AG04450 (cell line): ENCODE results near the gene HELZ2. TPM values are rescaled to one million over a fixed set of nuclear protein-coding genes. Genes with fewer than 3 reads are reported as not detected.

Experiments
- CTCF ChIA-PET: fragments of 300-600, 350-600 bp; formaldehyde crosslinking; extraction: SDS; loops from one replicate; lab custom pipeline; 2022; ENCODE audit warnings: antibody characterized with exemption, inconsistent platforms; lab: Charles Lee
- POLR2A ChIA-PET: fragments of 350-600 bp; formaldehyde crosslinking; extraction: SDS; loops from one replicate; lab custom pipeline; 2021; ENCODE audit warnings: antibody characterized with exemption, inconsistent platforms; lab: Yijun Ruan, JAX
- DNase-seq: peaks from one replicate; pipeline ENCODE4 v3.0.0-alpha.2; 2011; ENCODE audit warnings: low read depth, low spot score
- H3K27ac ChIP-seq: one replicate; pipeline ENCODE4 v1.5.1; 2012; ENCODE audit warnings: low read depth, low read length, control low read depth
- H3K27me3 ChIP-seq: one replicate; pipeline ENCODE4 v1.6.0; 2012; ENCODE audit warnings: low read length; ENCODE audit not compliant: control insufficient read depth, insufficient read depth
- H3K4me3 ChIP-seq: 2 replicates; pipeline ENCODE4 v1.5.1; 2011; ENCODE audit warnings: mild to moderate bottlenecking, low read depth, low read length, control low read depth
- H3K9me3 ChIP-seq: 2 replicates; pipeline ENCODE4 v1.5.1; 2012; ENCODE audit warnings: low read length; ENCODE audit not compliant: control insufficient read depth, insufficient read depth
- CTCF ChIP-seq: IDR thresholded peaks from 2 replicates; pipeline ENCODE4 v1.5.1; 2011; ENCODE audit warnings: low read depth, low read length, control low read depth, inconsistent platforms
- polyA plus RNA-seq: library from polyadenylated mRNA; depleted of rRNA; stranded (reverse); fragments of >200 nt; gene quantifications from 2 replicates; pipeline ENCODE4 v1.2.3, GENCODE V29; 2011

The HELZ2 gene
- polyA plus RNA-seq, 1 experiment: 4.6 TPM

GRCh38 chr20:63619505-63619904, 45.5 kb upstream of the HELZ2 start:
- Histone ChIP-seq H3K9me3 (peaks cover 3% of the 10 kb centered on the region; the same call in 1 of the 2 replicates), H3K27me3 (no peaks in the 10 kb centered on the region), H3K27ac (no peak overlapping the region), H3K4me3 (no peak overlapping the region)
- no peak for DNase-seq
- ChIA-PET POLR2A (no interaction called here), CTCF (no interaction called here)
- no peak for TF ChIP-seq CTCF

GRCh38 chr20:63619086-63619485, 45.0 kb upstream of the HELZ2 start:
- TF ChIP-seq CTCF: no peak
- DNase-seq: no peak
- POLR2A ChIA-PET: no interaction called here
- Histone ChIP-seq H3K27me3 (no peaks in the 10 kb centered on the region), H3K4me3 (no peak overlapping the region), H3K9me3 (peaks cover 4% of the 10 kb centered on the region; the same call in 1 of the 2 replicates), H3K27ac (no peak overlapping the region)
- CTCF ChIA-PET: no interaction called here

GRCh38 chr20:63618291-63618980, 44.4 kb upstream of the HELZ2 start:
- Histone ChIP-seq H3K27ac (no peak overlapping the region), H3K27me3 (no peaks in the 10 kb centered on the region), H3K4me3 (no peak overlapping the region), H3K9me3 (peaks cover 4% of the 10 kb centered on the region; the same call in 1 of the 2 replicates)
- CTCF ChIA-PET: no interaction called here
- no peak for DNase-seq
- POLR2A ChIA-PET: no interaction called here
- TF ChIP-seq CTCF: no peak

DNA sequence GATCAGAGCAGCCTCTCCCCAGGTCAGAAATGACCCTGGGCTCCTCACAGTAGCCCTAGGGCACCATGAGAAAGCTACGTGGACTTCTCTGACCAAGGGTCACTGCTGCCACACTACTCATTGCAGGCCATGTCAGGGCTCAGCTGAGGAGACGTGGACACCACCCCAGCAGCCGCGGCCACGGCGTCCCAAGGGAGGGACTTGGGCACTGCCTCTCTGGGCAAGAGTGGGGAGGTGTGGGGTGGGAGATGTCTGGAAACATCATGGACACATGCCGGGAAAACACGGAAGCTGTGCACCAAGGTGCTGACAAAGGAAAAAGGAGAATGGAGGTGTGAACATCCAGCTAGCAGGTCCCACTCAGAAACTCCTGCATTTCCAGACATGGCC, 43.8 kb upstream of the HELZ2 start:
- DNase-seq: no peak
- Histone ChIP-seq H3K4me3 (no peak overlapping the region), H3K27ac (no peak overlapping the region), H3K9me3 (peaks cover 4% of the 10 kb centered on the region; the same call in 1 of the 2 replicates), H3K27me3 (no peaks in the 10 kb centered on the region)
- CTCF ChIA-PET: no interaction called here
- POLR2A ChIA-PET: no interaction called here
- no peak for TF ChIP-seq CTCF

- Histone ChIP-seq H3K9me3 (peaks cover 4% of the 10 kb centered on the region; the same call in 1 of the 2 replicates), H3K27ac (no peak overlapping the region), H3K27me3 (no peaks in the 10 kb centered on the region), H3K4me3 (no peak overlapping the region)
- no peak for DNase-seq
- TF ChIP-seq CTCF: no peak
- ChIA-PET CTCF (interaction anchor here (0.5 kb wide), 1 partner anchor 17 kb away, joined by 6 read pairs; no protein-coding TSS in a partner anchor), POLR2A (no interaction called here)
Measured at GRCh38 chr20:63617092-63617875, 43.2 kb upstream of the HELZ2 start.
